Gastroesophageal sphincter (tissue), 3 donors: Measurements from ENCODE around the gene MAP4K2.

Experiments used
- CTCF ChIP-seq, 4 experiments: fragments of 200-600 bp in 2 of 4; fragments of 450-650 bp in 2 of 4; sonication (generic) in 1 of 4; IDR thresholded peaks; one replicate each; pipeline ENCODE4 v1.5.1; 2017 to 2019; ENCODE audit warnings: antibody characterized with exemption in 4 of 4, mild to moderate bottlenecking in 2 of 4, moderate library complexity in 2 of 4
- POLR2A ChIP-seq, 2 donors: fragments of 450-650 bp; IDR thresholded peaks; one replicate each; pipeline ENCODE4 v1.6.1; 2017; ENCODE audit warnings: antibody characterized with exemption in 2 of 2, mild to moderate bottlenecking in 2 of 2, moderate library complexity in 1 of 2
- POLR2AphosphoS5 ChIP-seq: sonication (generic); formaldehyde crosslinking; IDR thresholded peaks from one replicate; pipeline ENCODE4 v1.6.1; 2017; ENCODE audit warnings: antibody characterized with exemption

GRCh38 chr11:64810271-64810890 lies 7.4 kb upstream of the MAP4K2 start, which contains the start of gene MEN1:
- TF ChIP-seq CTCF (IDR thresholded peaks at IDR 0.05) (no peak), POLR2A (IDR thresholded peaks at IDR 0.05) (peak; percentile 55), POLR2AphosphoS5 (peak; percentile 80)
